ENCODE measurements around the gene P2RX6.
"Not testable (repeated sequence)": the region's sequence is repeated elsewhere in the genome, so short reads cannot be mapped to it uniquely, and the experiment has no call there.

P2RX6 gene

GRCh38 chr22:21031545-21032036 is 16.6 kb downstream of the P2RX6 start:
- no peak for DNase-seq (ENCODE audit: low read depth in 2 of 2)

- no peak for DNase-seq (ENCODE audit: low read depth in 2 of 2)
Observed at GRCh38 chr22:21032037-21032867, 17.3 kb downstream of the P2RX6 start, which contains the start of gene SLC7A4. SLC7A4 (minus strand) TSS chr22:21032561; CDS start chr22:21031812, 749 bp downstream.

GRCh38 chr22:21032868-21033688 is 18.1 kb downstream of the P2RX6 start:
- DNase-seq (ENCODE audit: low read depth in 2 of 2) = no peak

GRCh38 chr22:21033895-21034294 is 18.9 kb downstream of the P2RX6 start:
- no peak for DNase-seq (ENCODE audit: low read depth in 2 of 2)

GRCh38 chr22:21034989-21035388 is 20.0 kb downstream of the P2RX6 start:
- DNase-seq (ENCODE audit: low read depth in 2 of 2) = no peak

- DNase-seq (ENCODE audit: low read depth in 2 of 2) = no peak
Observed at GRCh38 chr22:21038405-21038804, 23.4 kb downstream of the P2RX6 start.

- not testable (repeated sequence) for DNase-seq (ENCODE audit: low read depth in 2 of 2)
Observed at GRCh38 chr22:21039158-21039557, 24.2 kb downstream of the P2RX6 start.

- DNase-seq (ENCODE audit: low read depth in 2 of 2) = no peak
Observed at GRCh38 chr22:21041937-21042336, 27.0 kb downstream of the P2RX6 start.

GRCh38 chr22:21042978-21043859 is 28.3 kb downstream of the P2RX6 start:
- no peak for DNase-seq (ENCODE audit: low read depth in 2 of 2)

- DNase-seq (ENCODE audit: low read depth in 2 of 2) = no peak
Observed at GRCh38 chr22:21043860-21044535, 29.0 kb downstream of the P2RX6 start.

- DNase-seq (ENCODE audit: low read depth in 2 of 2) = no peak
Observed at GRCh38 chr22:21044931-21045584, 30.1 kb downstream of the P2RX6 start.

GRCh38 chr22:21045585-21046294 is 30.8 kb downstream of the P2RX6 start, which contains the start of gene LRRC74B:
LRRC74B (plus strand) TSS chr22:21045946; CDS start chr22:21045987, 41 bp downstream.
- peak; percentile 69 to 72 for DNase-seq (ENCODE audit: low read depth in 2 of 2)

GRCh38 chr22:21047035-21047661 is 32.2 kb downstream of the P2RX6 start:
- no peak for DNase-seq (ENCODE audit: low read depth in 2 of 2)

GRCh38 chr22:21047730-21048129 is 32.8 kb downstream of the P2RX6 start:
- no peak for DNase-seq (ENCODE audit: low read depth in 2 of 2)

GRCh38 chr22:21048448-21048847 is 33.5 kb downstream of the P2RX6 start:
- DNase-seq (ENCODE audit: low read depth in 2 of 2) = not testable (repeated sequence)

GRCh38 chr22:21048965-21049364 is 34.0 kb downstream of the P2RX6 start:
- DNase-seq (ENCODE audit: low read depth in 2 of 2) = not testable (repeated sequence)

GRCh38 chr22:21051145-21051830 is 36.3 kb downstream of the P2RX6 start:
- DNase-seq (ENCODE audit: low read depth in 2 of 2) = no peak

GRCh38 chr22:21051831-21052400 is 37.0 kb downstream of the P2RX6 start:
- no peak for DNase-seq (ENCODE audit: low read depth in 2 of 2)
